PC-3 (cell line): Measurements from ENCODE around the gene AJAP1. TPM values are rescaled to one million over a fixed set of nuclear protein-coding genes. Genes with fewer than 3 reads are reported as not detected.

Experiments used
- ATAC-seq: fragments of 200-7000 bp; cut with Tn5 transposase; 2 replicates; pipeline ENCODE4 v1.9.1; 2020; ENCODE audit warnings: mild to moderate bottlenecking, moderate library complexity
- BruUV-seq: library from RNA; stranded (reverse); fragments of 400-500 nt; replicated peaks from 2 replicates; lab custom pipeline; 2021; lab: Mats Ljungman, UMichigan
- CTCF ChIA-PET: fragments of 300-600 bp; sonication (Branson Sonifier 250); formaldehyde crosslinking; loops from one replicate; lab custom pipeline; 2022; ENCODE audit warnings: antibody characterized with exemption; lab: Charles Lee
- POLR2A ChIA-PET: fragments of 300-600 bp; sonication (Branson Sonifier 250); formaldehyde crosslinking; loops from one replicate; lab custom pipeline; 2022; ENCODE audit warnings: antibody characterized with exemption; ENCODE audit not compliant: unreplicated experiment; lab: Charles Lee
- DNase-seq: peaks from one replicate; pipeline ENCODE4 v3.0.0-alpha.2; 2015
- H2AFZ ChIP-seq: fragments of 300-600 bp; sonication (generic); 2 replicates; pipeline ENCODE4 v1.6.0; 2016; ENCODE audit warnings: antibody characterized with exemption, low read length
- H3F3A ChIP-seq: fragments of 300-600 bp; sonication (generic); one replicate; pipeline ENCODE4 v1.6.0; 2017; ENCODE audit warnings: antibody characterized with exemption, low read length, control low read depth, mild to moderate bottlenecking; ENCODE audit not compliant: unreplicated experiment
- H3K27ac ChIP-seq: fragments of 300-600 bp; sonication (generic); 2 replicates; pipeline ENCODE4 v1.5.1; 2016; ENCODE audit warnings: mild to moderate bottlenecking, low read length
- H3K27me3 ChIP-seq: fragments of 300-600 bp; sonication (generic); 2 replicates; pipeline ENCODE4 v1.6.1; 2016; ENCODE audit warnings: low read length, mixed read lengths
- H3K36me3 ChIP-seq: fragments of 300-600 bp; sonication (generic); 2 replicates; pipeline ENCODE4 v1.6.1; 2016; ENCODE audit warnings: low read depth, mixed run types, low read length, mixed read lengths
- H3K4me1 ChIP-seq: fragments of 300-600 bp; sonication (generic); 2 replicates; pipeline ENCODE4 v1.5.1; 2016; ENCODE audit warnings: low read length; ENCODE audit not compliant: insufficient read depth
- H3K4me2 ChIP-seq: fragments of 300-600 bp; sonication (generic); 2 replicates; pipeline ENCODE4 v1.6.0; 2016; ENCODE audit warnings: low read length
- H3K4me3 ChIP-seq: fragments of 300-600 bp; sonication (generic); 2 replicates; pipeline ENCODE4 v1.5.1; 2016; ENCODE audit warnings: mild to moderate bottlenecking, low read length, mixed read lengths
- H3K79me2 ChIP-seq: fragments of 300-600 bp; sonication (generic); 2 replicates; pipeline ENCODE4 v1.6.1; 2017; ENCODE audit warnings: low read length, mixed read lengths
- H3K9ac ChIP-seq: fragments of 300-600 bp; sonication (generic); 2 replicates; pipeline ENCODE4 v1.6.0; 2016; ENCODE audit warnings: mild to moderate bottlenecking, low read length
- H3K9me2 ChIP-seq: fragments of 300-600 bp; sonication (generic); replicated peaks from 2 replicates; pipeline ENCODE4 v1.6.1; 2016; ENCODE audit warnings: mixed run types, low read length, mixed read lengths
- H3K9me3 ChIP-seq: fragments of 300-600 bp; sonication (generic); 2 replicates; pipeline ENCODE4 v1.6.1; 2016; ENCODE audit warnings: low read length, mixed read lengths
- H4K20me1 ChIP-seq: fragments of 300-600 bp; sonication (generic); 2 replicates; pipeline ENCODE4 v1.6.1; 2016; ENCODE audit warnings: low read length, mixed read lengths
- CTCF ChIP-seq: fragments of 300-600 bp; sonication (generic); conservative IDR thresholded peaks from 2 replicates; pipeline ENCODE4 v1.5.1; 2017; ENCODE audit warnings: antibody characterized with exemption, low read depth, mild to moderate bottlenecking, low read length
- EZH2 ChIP-seq: fragments of 300-600 bp; sonication (generic); IDR thresholded peaks from one replicate; pipeline ENCODE4 v1.6.1; 2017; ENCODE audit warnings: antibody characterized with exemption, mild to moderate bottlenecking, low read length; ENCODE audit not compliant: unreplicated experiment
- EZH2phosphoT487 ChIP-seq: fragments of 300-600 bp; sonication (generic); IDR thresholded peaks from 2 replicates; pipeline ENCODE4 v1.6.1; 2018; ENCODE audit warnings: mild to moderate bottlenecking, antibody characterized with exemption, low read length, borderline replicate concordance
- intact Hi-C: fragments of 100-400 bp; cut with micrococcal nuclease; formaldehyde crosslinking; loops from 2 replicates; pipeline ENCODE4 v1.9.0; 2023
- total RNA-seq: library from RNA; depleted of rRNA; stranded (reverse); fragments of >200 nt; gene quantifications from 2 replicates; pipeline ENCODE4 v1.2.3, GENCODE V29; 2014

The AJAP1 gene
- total RNA-seq, 1 experiment from 2014 or later = not detected

- TF ChIP-seq EZH2phosphoT487 (no peak), EZH2 (no peak), CTCF (no peak)
- H3K9me3 ChIP-seq = no peaks in the 10 kb centered on the region
- no peak overlapping the region for H2AFZ ChIP-seq
- ATAC-seq (no peak), DNase-seq (no peak)
- peaks cover 29% of the 10 kb centered on the region for H3K27me3 ChIP-seq
- no peaks in the 10 kb centered on the region for H3K36me3 ChIP-seq
- H3K27ac ChIP-seq = no peak overlapping the region
- H3K79me2 ChIP-seq = no peaks in the 10 kb centered on the region
- H3K4me2 ChIP-seq = no peak overlapping the region
- no peaks in the 10 kb centered on the region for H3K9me2 ChIP-seq
- H4K20me1 ChIP-seq = no peaks in the 10 kb centered on the region
- BruUV-seq = no TSS peak
- POLR2A ChIA-PET = no interaction called here
- no peak overlapping the region for H3K9ac ChIP-seq
- H3K4me3 ChIP-seq = no peak overlapping the region
- no peaks in the 10 kb centered on the region for H3F3A ChIP-seq
- no peaks in the 10 kb centered on the region for H3K4me1 ChIP-seq
- CTCF ChIA-PET = no interaction called here
- intact Hi-C loops = no loop called here
These were observed 72.4 kb downstream of the AJAP1 start for GRCh38 chr1:4726620-4727341.

GRCh38 chr1:4728319-4729089, 74.1 kb downstream of the AJAP1 start:
- no peak overlapping the region for H3K9ac ChIP-seq
- H3K4me2 ChIP-seq = no peak overlapping the region
- no peaks in the 10 kb centered on the region for H3K79me2 ChIP-seq
- no peak overlapping the region for H2AFZ ChIP-seq
- DNase-seq = no peak
- no peaks in the 10 kb centered on the region for H3K4me1 ChIP-seq
- ChIA-PET POLR2A (no interaction called here), CTCF (no interaction called here)
- no peaks in the 10 kb centered on the region for H3K36me3 ChIP-seq
- H3K27ac ChIP-seq = no peak overlapping the region
- no TSS peak for BruUV-seq
- H3K9me3 ChIP-seq = no peaks in the 10 kb centered on the region
- intact Hi-C loops = no loop called here
- no peaks in the 10 kb centered on the region for H3F3A ChIP-seq
- ATAC-seq = no peak
- H4K20me1 ChIP-seq = no peaks in the 10 kb centered on the region
- TF ChIP-seq EZH2 = no peak
- TF ChIP-seq CTCF = no peak
- TF ChIP-seq EZH2phosphoT487 = no peak
- H3K4me3 ChIP-seq = no peak overlapping the region
- no peaks in the 10 kb centered on the region for H3K9me2 ChIP-seq
- peaks cover 46% of the 10 kb centered on the region for H3K27me3 ChIP-seq

GRCh38 chr1:4729090-4729471, 74.7 kb downstream of the AJAP1 start:
- H3K9ac ChIP-seq = no peak overlapping the region
- H3K27me3 ChIP-seq = peaks cover 52% of the 10 kb centered on the region
- H3K79me2 ChIP-seq = no peaks in the 10 kb centered on the region
- ChIA-PET POLR2A (no interaction called here), CTCF (no interaction called here)
- no peaks in the 10 kb centered on the region for H3K9me3 ChIP-seq
- intact Hi-C loops = no loop called here
- H3F3A ChIP-seq = no peaks in the 10 kb centered on the region
- no peak overlapping the region for H3K4me2 ChIP-seq
- no peaks in the 10 kb centered on the region for H3K9me2 ChIP-seq
- H3K4me3 ChIP-seq = no peak overlapping the region
- H4K20me1 ChIP-seq = no peaks in the 10 kb centered on the region
- TF ChIP-seq CTCF (no peak), EZH2 (no peak), EZH2phosphoT487 (no peak)
- DNase-seq (no peak), ATAC-seq (no peak)
- no peaks in the 10 kb centered on the region for H3K4me1 ChIP-seq
- H3K27ac ChIP-seq = no peak overlapping the region
- no peak overlapping the region for H2AFZ ChIP-seq
- H3K36me3 ChIP-seq = no peaks in the 10 kb centered on the region
- BruUV-seq = no TSS peak
